HepG2 (cell line): ENCODE measurements around the gene ACSF3.

Source experiments
- BCL3 ChIP-seq: sonication (generic); formaldehyde crosslinking; IDR thresholded peaks from 2 replicates; pipeline ENCODE4 v1.5.1; 2020; ENCODE audit warnings: mild to moderate bottlenecking, missing genetic modification reagents, moderate library complexity
- BCL6 ChIP-seq: IDR thresholded peaks from 2 replicates; pipeline ENCODE4 v1.6.1; 2016; ENCODE audit warnings: missing genetic modification reagents, missing compliant biosample characterization
- CREBL2 ChIP-seq: sonication (generic); formaldehyde crosslinking; IDR thresholded peaks from 2 replicates; pipeline ENCODE4 v1.8.1; 2023; ENCODE audit warnings: missing genetic modification reagents, mild to moderate bottlenecking, borderline replicate concordance
- FOXM1 ChIP-seq: sonication (generic); formaldehyde crosslinking; IDR thresholded peaks from 2 replicates; pipeline ENCODE4 v1.5.0; 2020; ENCODE audit warnings: missing genetic modification reagents
- MNT ChIP-seq: fragments of 450-650 bp; IDR thresholded peaks from 2 replicates; pipeline ENCODE4 v1.6.1; 2016
- NFYB ChIP-seq: sonication (generic); formaldehyde crosslinking; IDR thresholded peaks from 2 replicates; pipeline ENCODE4 v1.4.0; 2020; ENCODE audit warnings: missing genetic modification reagents
- POLR2A ChIP-seq, 2 experiments: IDR thresholded peaks; 2 replicates each; pipeline ENCODE4 v1.6.1; 2011; ENCODE audit warnings: low read depth in 2 of 2, low read length in 2 of 2, mild to moderate bottlenecking in 1 of 2, moderate library complexity in 1 of 2; ENCODE audit not compliant: insufficient read depth in 1 of 2
- SAFB2 ChIP-seq: sonication (generic); formaldehyde crosslinking; IDR thresholded peaks from 2 replicates; pipeline ENCODE4 v1.5.1; 2020; ENCODE audit warnings: missing genetic modification reagents, low read depth, mild to moderate bottlenecking, borderline replicate concordance
- SP5 ChIP-seq: IDR thresholded peaks from 2 replicates; pipeline ENCODE4 v1.6.1; 2016; ENCODE audit warnings: low read depth, borderline replicate concordance
- ZNF232 ChIP-seq: sonication (generic); formaldehyde crosslinking; IDR thresholded peaks from 2 replicates; pipeline ENCODE4 v1.4.0; 2020; ENCODE audit warnings: missing genetic modification reagents, borderline replicate concordance
- ZNF777 ChIP-seq: sonication (generic); formaldehyde crosslinking; IDR thresholded peaks from 2 replicates; pipeline ENCODE4 v1.4.0; 2020; ENCODE audit warnings: missing genetic modification reagents
- TF ChIP-seq, protein P1 (sequence below): sonication (generic); formaldehyde crosslinking; IDR thresholded peaks from 2 replicates; pipeline ENCODE4 v1.5.0; 2020; ENCODE audit warnings: mild to moderate bottlenecking, missing genetic modification reagents, moderate library complexity

GRCh38 chr16:89163297-89163696 is 69.6 kb downstream of the ACSF3 start:
- TF ChIP-seq, protein P1, sequence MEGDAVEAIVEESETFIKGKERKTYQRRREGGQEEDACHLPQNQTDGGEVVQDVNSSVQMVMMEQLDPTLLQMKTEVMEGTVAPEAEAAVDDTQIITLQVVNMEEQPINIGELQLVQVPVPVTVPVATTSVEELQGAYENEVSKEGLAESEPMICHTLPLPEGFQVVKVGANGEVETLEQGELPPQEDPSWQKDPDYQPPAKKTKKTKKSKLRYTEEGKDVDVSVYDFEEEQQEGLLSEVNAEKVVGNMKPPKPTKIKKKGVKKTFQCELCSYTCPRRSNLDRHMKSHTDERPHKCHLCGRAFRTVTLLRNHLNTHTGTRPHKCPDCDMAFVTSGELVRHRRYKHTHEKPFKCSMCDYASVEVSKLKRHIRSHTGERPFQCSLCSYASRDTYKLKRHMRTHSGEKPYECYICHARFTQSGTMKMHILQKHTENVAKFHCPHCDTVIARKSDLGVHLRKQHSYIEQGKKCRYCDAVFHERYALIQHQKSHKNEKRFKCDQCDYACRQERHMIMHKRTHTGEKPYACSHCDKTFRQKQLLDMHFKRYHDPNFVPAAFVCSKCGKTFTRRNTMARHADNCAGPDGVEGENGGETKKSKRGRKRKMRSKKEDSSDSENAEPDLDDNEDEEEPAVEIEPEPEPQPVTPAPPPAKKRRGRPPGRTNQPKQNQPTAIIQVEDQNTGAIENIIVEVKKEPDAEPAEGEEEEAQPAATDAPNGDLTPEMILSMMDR (CRISPR knock-in tag) = no peak
- TF ChIP-seq SAFB2 (CRISPR knock-in tag) = no peak
- no peak for TF ChIP-seq POLR2A (IDR thresholded peaks at IDR 0.05; ENCODE audit: insufficient read depth in 1 of 2, low read depth in 2 of 2, low read length in 2 of 2)
- no peak for TF ChIP-seq ZNF232 (CRISPR knock-in tag)
- TF ChIP-seq FOXM1 (CRISPR knock-in tag) = no peak
- no peak for TF ChIP-seq SP5 (CRISPR knock-in tag)
- no peak for TF ChIP-seq MNT
- TF ChIP-seq BCL6 (CRISPR knock-in tag) = no peak
- TF ChIP-seq BCL3 (CRISPR knock-in tag) = no peak
- no peak for TF ChIP-seq CREBL2
- no peak for TF ChIP-seq NFYB (CRISPR knock-in tag)
- no peak for TF ChIP-seq ZNF777 (CRISPR knock-in tag)
